K562 (cell line): ENCODE data around the gene ACVR2B. TPM values are rescaled to one million over a fixed set of nuclear protein-coding genes. Genes with fewer than 3 reads are reported as not detected.

ENCODE experiments used
- ATAC-seq: fragments of 200-7000 bp; cut with Tn5 transposase; 3 replicates; pipeline ENCODE4 v1.9.1; 2020; ENCODE audit warnings: moderate library complexity
- BruUV-seq: library from RNA; stranded (reverse); fragments of 400-500 nt; replicated peaks from 2 replicates; lab custom pipeline; 2021; lab: Mats Ljungman, UMichigan
- CTCF ChIA-PET: fragments of 300-600 bp; formaldehyde crosslinking; extraction: SDS; loops from one replicate; lab custom pipeline; 2021; ENCODE audit warnings: low intra/inter-chr PET ratio; lab: Yijun Ruan, JAX
- POLR2A ChIA-PET: fragments of 300-600, 350-650 bp; sonication (Branson Sonifier 250); formaldehyde crosslinking; extraction: SDS; loops from one replicate; lab custom pipeline; 2021; ENCODE audit warnings: antibody characterized with exemption, inconsistent platforms; lab: Yijun Ruan, JAX
- DNase-seq, 4 experiments: peaks; one replicate each; pipeline versions ENCODE4 v3.0.0 to v3.0.0-alpha.2; 2011 to 2018; ENCODE audit warnings: low spot score in 3 of 4, mixed read lengths in 3 of 4; ENCODE audit errors: extremely low read depth in 1 of 4
- FAIRE-seq: peaks from 2 replicates; lab custom pipeline; 2011; peaks lifted over from hg19 to GRCh38; lab: Jason Lieb, UNC
- H2AFZ ChIP-seq: 2 replicates; pipeline ENCODE4 v1.6.0; 2011; ENCODE audit warnings: low read depth, low read length, control low read depth, inconsistent platforms
- H3K27ac ChIP-seq: fragments of 200-600 bp; 3 replicates; pipeline ENCODE4 v1.8.0; 2011; ENCODE audit warnings: low read depth, mild to moderate bottlenecking, control low read depth, inconsistent platforms, low read length, moderate library complexity, mixed read lengths; ENCODE audit errors: extremely low read depth
- H3K27me3 ChIP-seq, 2 experiments: fragments of 300-600 bp in 1 of 2; 2 replicates in 1 of 2; 3 replicates in 1 of 2; pipeline versions ENCODE4 v1.6.0 to v1.8.0; 2011; ENCODE audit warnings: inconsistent platforms in 2 of 2, low read length in 2 of 2, mild to moderate bottlenecking in 1 of 2, mixed read lengths in 1 of 2, moderate library complexity in 1 of 2; ENCODE audit not compliant: control insufficient read depth in 2 of 2, insufficient read depth in 2 of 2
- H3K36me3 ChIP-seq: fragments of 300-600 bp; 3 replicates; pipeline ENCODE4 v1.8.0; 2011; ENCODE audit warnings: mild to moderate bottlenecking, low read length, inconsistent platforms; ENCODE audit not compliant: control insufficient read depth, insufficient read depth
- H3K4me1 ChIP-seq, 2 experiments: fragments of 200-600 bp in 1 of 2; replicated peaks in 1 of 2; 2 replicates in 1 of 2; 3 replicates in 1 of 2; pipeline versions ENCODE4 v1.5.1 to v1.8.0; 2011; ENCODE audit warnings: inconsistent platforms in 2 of 2, low read length in 2 of 2, mild to moderate bottlenecking in 1 of 2, mixed read lengths in 1 of 2, moderate library complexity in 1 of 2; ENCODE audit not compliant: control insufficient read depth in 2 of 2, insufficient read depth in 2 of 2
- H3K4me2 ChIP-seq: 2 replicates; pipeline ENCODE4 v1.6.1; 2011; ENCODE audit warnings: low read length, control low read depth, inconsistent platforms, mixed read lengths; ENCODE audit not compliant: insufficient read depth
- H3K4me3 ChIP-seq: fragments of 200-600 bp; sonication (generic), shearing (Covaris generic); 2 replicates; pipeline ENCODE4 v1.5.1; 2016; ENCODE audit warnings: control low read depth, inconsistent platforms
- H3K79me2 ChIP-seq: fragments of 200-600 bp; 3 replicates; pipeline ENCODE4 v1.8.0; 2011; ENCODE audit warnings: low read length, inconsistent platforms; ENCODE audit not compliant: control insufficient read depth, insufficient read depth
- H3K9ac ChIP-seq, 2 experiments: 2 replicates each; pipeline versions ENCODE4 v1.6.0 to v1.6.1; 2011; ENCODE audit warnings: low read depth in 2 of 2, low read length in 2 of 2, control low read depth in 1 of 2, inconsistent platforms in 1 of 2, mild to moderate bottlenecking in 1 of 2, mixed read lengths in 1 of 2; ENCODE audit not compliant: insufficient read depth in 1 of 2
- H3K9me1 ChIP-seq: one replicate; pipeline ENCODE4 v1.6.0; 2011; ENCODE audit warnings: inconsistent platforms, mild to moderate bottlenecking, low read length, moderate library complexity; ENCODE audit not compliant: control insufficient read depth, insufficient read depth
- H3K9me3 ChIP-seq: replicated peaks from 2 replicates; pipeline ENCODE4 v1.5.1; 2011; ENCODE audit warnings: low read depth, low read length, inconsistent platforms; ENCODE audit not compliant: control insufficient read depth, insufficient read depth
- H4K20me1 ChIP-seq: replicated peaks from 2 replicates; pipeline ENCODE4 v1.6.1; 2011; ENCODE audit warnings: low read length, inconsistent platforms, mixed read lengths; ENCODE audit not compliant: control insufficient read depth, insufficient read depth
- BDP1 ChIP-seq: IDR thresholded peaks from 3 replicates; pipeline ENCODE4 v1.6.1; 2011; ENCODE audit not compliant: insufficient read length, insufficient read depth
- CEBPG ChIP-seq, 3 experiments: fragments of 200-800 bp in 1 of 3; sonication (Bioruptor generic) in 1 of 3; sonication (generic) in 1 of 3; formaldehyde crosslinking in 1 of 3; IDR thresholded peaks in 2 of 3; conservative IDR thresholded peaks in 1 of 3; 2 replicates each; pipeline versions ENCODE4 v1.6.1 to v1.8.0; 2016 to 2022; ENCODE audit warnings: missing compliant biosample characterization in 2 of 3, missing genetic modification characterization in 2 of 3, mild to moderate bottlenecking in 1 of 3, missing genetic modification reagents in 1 of 3
- ETS2 ChIP-seq: IDR thresholded peaks from 2 replicates; pipeline ENCODE4 v1.6.1; 2016; ENCODE audit warnings: borderline replicate concordance, missing genetic modification characterization, mild to moderate bottlenecking, moderate library complexity, missing compliant biosample characterization; ENCODE audit not compliant: poor library complexity, severe bottlenecking
- EZH2 ChIP-seq: IDR thresholded peaks from 2 replicates; pipeline ENCODE4 v1.6.1; 2012; ENCODE audit warnings: low read depth, mild to moderate bottlenecking, inconsistent platforms, low read length, borderline replicate concordance
- FIP1L1 ChIP-seq: fragments of 200-400 bp; formaldehyde crosslinking; IDR thresholded peaks from 2 replicates; pipeline ENCODE4 v1.6.1; 2018; ENCODE audit warnings: mild to moderate bottlenecking, low read depth, low read length; ENCODE audit not compliant: poor library complexity, severe bottlenecking
- FOXM1 ChIP-seq, 2 experiments: fragments of 450-650 bp in 1 of 2; sonication (generic) in 1 of 2; formaldehyde crosslinking in 1 of 2; IDR thresholded peaks; 2 replicates each; pipeline versions ENCODE4 v1.6.1 to v1.9.0; 2017 to 2022; ENCODE audit warnings: low read depth in 2 of 2, mild to moderate bottlenecking in 2 of 2, missing genetic modification reagents in 1 of 2, moderate library complexity in 1 of 2
- MAFF ChIP-seq: IDR thresholded peaks from 2 replicates; pipeline ENCODE4 v1.6.1; 2012; ENCODE audit warnings: low read length, improper control_type of control experiment
- MYBL2 ChIP-seq, 2 experiments: fragments of 450-650 bp in 1 of 2; sonication (generic) in 1 of 2; formaldehyde crosslinking in 1 of 2; IDR thresholded peaks; 2 replicates each; pipeline versions ENCODE4 v1.6.1 to v1.8.1; 2017 to 2022; ENCODE audit warnings: borderline replicate concordance in 1 of 2, inconsistent platforms in 1 of 2, low read depth in 1 of 2, mild to moderate bottlenecking in 1 of 2, missing genetic modification reagents in 1 of 2, moderate library complexity in 1 of 2
- NELFE ChIP-seq: IDR thresholded peaks from 2 replicates; pipeline ENCODE4 v1.6.1; 2011; ENCODE audit warnings: mild to moderate bottlenecking; ENCODE audit not compliant: insufficient read depth, insufficient read length
- NR1H2 ChIP-seq: sonication (generic); formaldehyde crosslinking; IDR thresholded peaks from 2 replicates; pipeline ENCODE4 v1.4.0; 2020; ENCODE audit warnings: mild to moderate bottlenecking, missing genetic modification reagents
- PHB2 ChIP-seq: fragments of 450-650 bp; IDR thresholded peaks from 2 replicates; pipeline ENCODE4 v1.6.1; 2017; ENCODE audit warnings: low read depth
- SMAD1 ChIP-seq: fragments of 150-350 bp; IDR thresholded peaks from 2 replicates; pipeline ENCODE4 v1.6.1; 2014; ENCODE audit warnings: low read length, low read depth; ENCODE audit not compliant: partially characterized antibody
- ZHX1 ChIP-seq: fragments of 150-350 bp; conservative IDR thresholded peaks from 2 replicates; pipeline ENCODE4 v1.6.1; 2014; ENCODE audit warnings: low read length
- ZNF24 ChIP-seq: fragments of 450-650 bp; IDR thresholded peaks from 2 replicates; pipeline ENCODE4 v1.6.1; 2016
- ZNF518B ChIP-seq: fragments of 250-450 bp; sonication (Bioruptor Pico); IDR thresholded peaks from 2 replicates; pipeline ENCODE4 v1.5.0; 2021; ENCODE audit warnings: mild to moderate bottlenecking, moderate library complexity
- ZNF780A ChIP-seq: fragments of 250-450 bp; sonication (Bioruptor Pico); IDR thresholded peaks from 2 replicates; pipeline ENCODE4 v1.5.0; 2021; ENCODE audit warnings: mild to moderate bottlenecking
- WGBS: fragments of 100-300 bp; shearing (Covaris generic); methylation state at CpG from one replicate; pipeline ENCODE4 v1.1.6; 2016; ENCODE audit warnings: low coverage, mixed read lengths; ENCODE audit not compliant: insufficient coverage; ENCODE audit errors: missing lambda C conversion rate; 5-methylcytosine and 5-hydroxymethylcytosine counted together
- in situ Hi-C: fragments of 300-500 bp; cut with MboI; formaldehyde crosslinking; loops from 4 replicates; pipeline ENCODE4 v1.15.0; 2018; ENCODE audit warnings: inconsistent platforms, mixed read lengths
- intact Hi-C: fragments of 100-400 bp; cut with micrococcal nuclease; formaldehyde crosslinking; loops from 2 replicates; pipeline ENCODE4 v1.14.2; 2022
- polyA plus RNA-seq, 8 experiments: library from polyadenylated mRNA; depleted of rRNA in 4 of 8; stranded (reverse) in 5 of 8; unstranded in 3 of 8; fragments of >200 nt; fragmentation: Nextera tagmentation in 2 of 8; fragmentation: Illumina TruSeq in 1 of 8; extraction: Ambion mirVana in 2 of 8; extraction: Trizol in 1 of 8; gene quantifications; 2 replicates each; pipeline versions ENCODE4 v1.2.1 to v1.2.3, GENCODE V29; 2011 to 2014; ENCODE audit warnings: inconsistent platforms in 1 of 8, missing spikeins in 1 of 8
- total RNA-seq, 7 experiments: library from RNA; depleted of rRNA in 6 of 7; stranded (reverse); fragments of >200 nt in 6 of 7; fragmentation: Illumina TruSeq in 2 of 7; extraction: Trizol in 2 of 7; gene quantifications; 2 replicates each; pipeline versions ENCODE4 v1.2.1 to v1.2.3, GENCODE V29; 2011 to 2021; ENCODE audit warnings: low replicate concordance in 1 of 7

ACVR2B gene
- total and polyA plus RNA-seq, 9 of the 15 experiments (the other 6 are each of a cell fraction or from before 2014, with no cell fraction given), result 1.8 to 23.7 (median 7.1) TPM

- no peaks in the 10 kb centered on the region for H3K4me1 ChIP-seq
- no peak overlapping the region for H3K4me2 ChIP-seq
- peaks cover 9% of the 10 kb centered on the region; the same call in 2 of the 3 replicates for H3K36me3 ChIP-seq
- ATAC-seq, result peak; percentile 76
- BruUV-seq, result no TSS peak
- in situ Hi-C loops, result no loop called here
- intact Hi-C loops, result no loop called here
- H3K27ac ChIP-seq, result no peak overlapping the region
- 25% methylated on average over 1 of the region's 1 CpG for WGBS
- no peaks in the 10 kb centered on the region for H3K27me3 ChIP-seq
- H3K9ac ChIP-seq, result no peak overlapping the region
- no peak overlapping the region for H2AFZ ChIP-seq
- peak in 1 of 4 experiments; percentile 20 for DNase-seq
- FAIRE-seq, result no peak
- ChIA-PET POLR2A (interaction anchor here (0.7 to 0.8 kb wide), 2 partner anchors 20 to 243 kb away, joined by 3 to 4 read pairs; partner anchors contain the start of gene EXOG), CTCF (no interaction called here)
- H3K4me3 ChIP-seq, result no peak overlapping the region
- no peaks in the 10 kb centered on the region for H3K9me1 ChIP-seq
- H3K79me2 ChIP-seq, result no peaks in the 10 kb centered on the region
- H4K20me1 ChIP-seq, result no peaks in the 10 kb centered on the region
- no peaks in the 10 kb centered on the region for H3K9me3 ChIP-seq
- TF ChIP-seq EZH2 (no peak), ZNF518B (no peak), MAFF (peak; percentile 51; the same call in 1 of the 2 replicates), MYBL2 (IDR thresholded peaks at IDR 0.05; ENCODE audit: low read depth) (peak; percentile 76), MYBL2 (CRISPR knock-in tag; IDR thresholded peaks at IDR 0.05; ENCODE audit: borderline replicate concordance) (no peak), ZHX1 (no peak), PHB2 (no peak), NELFE (no peak), CEBPG (CRISPR knock-in tag; IDR thresholded peaks at IDR 0.05) (no peak), CEBPG (tag; conservative IDR thresholded peaks at IDR 0.05 in 1 of 2, IDR thresholded peaks at IDR 0.05 in 1 of 2) (0 out of 4 replicates have a peak, but pooled peaks of 1 of the 2 experiments have one; percentile 29), ZNF24 (no peak), BDP1 (no peak), NR1H2 (CRISPR knock-in tag) (no peak), FIP1L1 (no peak), SMAD1 (no peak), FOXM1 (IDR thresholded peaks at IDR 0.05; ENCODE audit: low read depth) (peak; percentile 39; the same call in 1 of the 2 replicates), FOXM1 (CRISPR knock-in tag; IDR thresholded peaks at IDR 0.05; ENCODE audit: low read depth) (no peak), ETS2 (no peak), ZNF780A (no peak)
Observed at GRCh38 chr3:38516669-38517068, 63.0 kb downstream of the ACVR2B start.
